Activated T-helper 2 cell treated with anti-CD3 and anti-CD28 coated beads, Interferon-gamma antibody, Interleukin-2, Interleukin-4, amounts not matched to agents 10 μg/mL and 5 μg/mL and 100 μg/mL, durations not matched to agents 14 hours and 24 hours and 36 hours (primary cell): Measurements from ENCODE around the gene COLQ. TPM values are rescaled to one million over a fixed set of nuclear protein-coding genes. Genes with fewer than 3 reads are reported as not detected.

Experiments
- DNase-seq: peaks from one replicate; pipeline ENCODE4 v3.0.0; 2021; ENCODE audit warnings: low spot score
- H3K27ac Mint-ChIP-seq: one replicate; pipeline ENCODE4 v1.8.0; 2021; ENCODE audit warnings: mixed read lengths
- H3K27me3 Mint-ChIP-seq: one replicate; pipeline ENCODE4 v1.8.0; 2021; ENCODE audit warnings: low read depth, mixed read lengths
- H3K36me3 Mint-ChIP-seq: one replicate; pipeline ENCODE4 v1.8.0; 2021; ENCODE audit warnings: low read depth, mixed read lengths
- H3K4me1 Mint-ChIP-seq: one replicate; pipeline ENCODE4 v1.8.0; 2021; ENCODE audit warnings: low read depth, mixed read lengths
- H3K4me3 Mint-ChIP-seq: one replicate; pipeline ENCODE4 v1.8.0; 2021; ENCODE audit warnings: low read depth, mild to moderate bottlenecking, moderate library complexity, mixed read lengths
- H3K9me3 Mint-ChIP-seq: one replicate; pipeline ENCODE4 v1.8.0; 2021; ENCODE audit warnings: mixed read lengths
- intact Hi-C: fragments of 100-400 bp; cut with micrococcal nuclease; formaldehyde crosslinking; loops from one replicate; pipeline ENCODE4 v1.15.1; 2023
- total RNA-seq: library from RNA; stranded (reverse); gene quantifications from 2 replicates; pipeline ENCODE4 v1.2.3, GENCODE V29; 2022

The COLQ gene
- total RNA-seq, 1 donor from 2014 or later = 2.1 TPM

GRCh38 chr3:15443826-15444524 is 77.5 kb downstream of the COLQ start:
- peaks cover 8% of the 10 kb centered on the region for H3K4me1 Mint-ChIP-seq

DNA sequence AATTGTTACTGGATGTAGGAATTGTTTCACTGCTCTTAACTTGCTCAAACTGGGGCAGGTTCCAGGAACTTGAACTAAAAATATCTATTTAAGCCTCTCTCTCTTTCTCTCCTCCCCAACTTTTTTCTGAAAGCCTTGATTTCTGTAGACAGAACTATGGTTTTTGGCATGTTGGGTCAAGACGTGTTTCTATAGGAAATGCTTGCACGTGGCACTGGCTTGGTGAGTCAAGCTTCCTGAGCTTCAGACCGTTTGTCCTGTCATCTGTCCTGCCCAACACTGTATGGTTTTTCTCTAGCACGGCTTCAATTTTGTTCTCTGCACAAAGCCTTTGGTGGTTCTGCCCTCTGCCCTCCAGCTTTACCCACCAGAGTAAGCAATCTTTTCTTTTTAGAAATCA is 80.6 kb downstream of the COLQ start:
- Mint-ChIP-seq H3K36me3 (peaks cover 75% of the 10 kb centered on the region), H3K4me1 (peaks cover 8% of the 10 kb centered on the region), H3K9me3 (no peaks in the 10 kb centered on the region), H3K27me3 (no peaks in the 10 kb centered on the region), H3K27ac (no peak overlapping the region), H3K4me3 (no peak overlapping the region)
- intact Hi-C loops = no loop called here
- DNase-seq = no peak

More at GRCh38 chr3:15443826-15444524, 77.5 kb downstream of the COLQ start:
- no peak overlapping the region for H3K27ac Mint-ChIP-seq
- intact Hi-C loops = no loop called here
- H3K9me3 Mint-ChIP-seq = no peaks in the 10 kb centered on the region
- H3K4me3 Mint-ChIP-seq = no peak overlapping the region
- H3K36me3 Mint-ChIP-seq = peaks cover 46% of the 10 kb centered on the region
- no peaks in the 10 kb centered on the region for H3K27me3 Mint-ChIP-seq
- DNase-seq = no peak

GRCh38 chr3:15439476-15439875 is 82.0 kb downstream of the COLQ start:
- Mint-ChIP-seq H3K27me3 (no peaks in the 10 kb centered on the region), H3K4me3 (no peak overlapping the region), H3K36me3 (peaks cover 86% of the 10 kb centered on the region), H3K9me3 (no peaks in the 10 kb centered on the region), H3K4me1 (peaks cover 8% of the 10 kb centered on the region), H3K27ac (no peak overlapping the region)
- intact Hi-C loops = no loop called here
- no peak for DNase-seq

DNA sequence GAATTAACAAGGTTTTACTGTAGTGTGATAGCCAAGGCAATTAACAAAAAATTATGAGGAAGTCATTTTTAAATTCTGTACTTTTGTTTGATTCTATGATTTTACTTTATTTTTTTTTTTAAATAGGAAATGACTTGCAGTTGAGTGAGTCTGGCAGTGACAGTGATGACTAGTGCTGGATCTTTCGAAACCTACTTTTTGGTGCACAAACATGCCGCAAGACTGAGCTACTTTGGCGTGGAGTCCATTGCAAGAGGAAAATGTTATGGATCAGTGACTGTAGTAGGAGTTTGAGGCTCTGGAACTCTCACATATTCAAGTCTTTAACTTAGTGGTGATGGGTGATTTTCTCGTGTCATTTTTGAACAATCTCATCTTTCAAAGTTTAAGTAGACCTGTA is 82.5 kb downstream of the COLQ start:
- Mint-ChIP-seq H3K27me3 (no peaks in the 10 kb centered on the region), H3K9me3 (no peaks in the 10 kb centered on the region), H3K4me3 (no peak overlapping the region), H3K27ac (no peak overlapping the region), H3K36me3 (peaks cover 89% of the 10 kb centered on the region), H3K4me1 (peaks cover 8% of the 10 kb centered on the region)
- no peak for DNase-seq
- intact Hi-C loops = no loop called here

DNA sequence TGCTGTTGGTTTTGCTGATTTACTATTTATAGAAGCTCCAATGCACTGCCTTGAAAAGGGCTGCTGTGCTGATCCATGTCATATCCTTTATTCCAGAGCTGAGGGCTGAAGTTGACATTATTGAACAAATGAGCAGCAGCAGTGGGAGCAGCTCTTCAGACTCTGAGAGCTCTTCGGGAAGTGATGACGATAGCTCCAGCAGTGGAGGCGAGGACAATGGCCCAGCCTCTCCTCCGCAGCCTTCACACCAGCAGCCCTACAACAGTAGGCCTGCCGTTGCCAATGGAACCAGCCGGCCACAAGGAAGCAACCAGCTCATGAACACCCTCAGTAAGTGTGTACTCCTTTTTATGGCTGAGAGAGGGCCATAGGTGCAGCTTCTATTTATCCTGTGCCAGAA is 85.3 kb downstream of the COLQ start:
- H3K27me3 Mint-ChIP-seq = no peaks in the 10 kb centered on the region
- peaks cover 85% of the 10 kb centered on the region for H3K36me3 Mint-ChIP-seq
- no peak for DNase-seq
- H3K27ac Mint-ChIP-seq = no peak overlapping the region
- peaks cover 11% of the 10 kb centered on the region for H3K4me1 Mint-ChIP-seq
- intact Hi-C loops = no loop called here
- no peaks in the 10 kb centered on the region for H3K9me3 Mint-ChIP-seq
- no peak overlapping the region for H3K4me3 Mint-ChIP-seq

GRCh38 chr3:15434756-15435155 is 86.8 kb downstream of the COLQ start:
- Mint-ChIP-seq H3K27ac (no peak overlapping the region), H3K27me3 (no peaks in the 10 kb centered on the region), H3K4me1 (peaks cover 9% of the 10 kb centered on the region), H3K4me3 (no peak overlapping the region), H3K9me3 (no peaks in the 10 kb centered on the region), H3K36me3 (peaks cover 77% of the 10 kb centered on the region)
- no peak for DNase-seq
- intact Hi-C loops = no loop called here

GRCh38 chr3:15433531-15433930 is 88.0 kb downstream of the COLQ start:
- no peak for DNase-seq
- no peaks in the 10 kb centered on the region for H3K27me3 Mint-ChIP-seq
- H3K27ac Mint-ChIP-seq = no peak overlapping the region
- no peak overlapping the region for H3K4me3 Mint-ChIP-seq
- intact Hi-C loops = no loop called here
- peaks cover 18% of the 10 kb centered on the region for H3K4me1 Mint-ChIP-seq
- H3K9me3 Mint-ChIP-seq = no peaks in the 10 kb centered on the region
- peaks cover 71% of the 10 kb centered on the region for H3K36me3 Mint-ChIP-seq

DNA sequence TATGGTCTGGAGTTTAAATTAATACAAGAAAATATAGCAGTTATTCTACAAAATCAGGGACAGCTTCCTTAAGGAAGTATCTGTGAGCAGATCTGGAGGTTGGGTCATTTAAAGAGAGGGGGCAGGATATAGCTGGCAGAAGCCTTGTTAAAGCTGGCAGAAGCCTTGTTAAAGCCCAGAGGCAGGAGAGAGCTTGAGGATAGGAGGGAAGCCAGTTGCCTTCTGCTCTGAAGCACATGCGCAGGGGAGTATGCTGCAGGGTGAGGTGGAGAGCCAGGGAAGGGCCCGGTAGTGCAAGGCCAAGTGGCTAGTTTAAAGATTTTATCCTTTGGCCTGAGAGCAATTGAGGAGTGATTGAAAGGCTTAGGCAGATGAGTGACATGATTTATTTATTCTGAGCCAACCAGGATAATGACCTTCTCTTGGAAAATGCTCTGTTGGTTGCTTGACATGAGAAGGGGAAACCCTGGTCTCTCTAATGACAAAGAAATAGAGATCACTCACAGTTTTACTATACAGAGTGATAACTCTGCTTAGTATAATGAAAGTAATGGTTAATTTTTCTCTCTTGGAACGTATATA is 90.2 kb downstream of the COLQ start:
- DNase-seq = no peak
- Mint-ChIP-seq H3K4me3 (no peak overlapping the region), H3K9me3 (peaks cover 5% of the 10 kb centered on the region), H3K27ac (peak overlapping the region; percentile 1), H3K36me3 (peaks cover 61% of the 10 kb centered on the region), H3K4me1 (peaks cover 29% of the 10 kb centered on the region), H3K27me3 (no peaks in the 10 kb centered on the region)
- intact Hi-C loops = no loop called here

DNA sequence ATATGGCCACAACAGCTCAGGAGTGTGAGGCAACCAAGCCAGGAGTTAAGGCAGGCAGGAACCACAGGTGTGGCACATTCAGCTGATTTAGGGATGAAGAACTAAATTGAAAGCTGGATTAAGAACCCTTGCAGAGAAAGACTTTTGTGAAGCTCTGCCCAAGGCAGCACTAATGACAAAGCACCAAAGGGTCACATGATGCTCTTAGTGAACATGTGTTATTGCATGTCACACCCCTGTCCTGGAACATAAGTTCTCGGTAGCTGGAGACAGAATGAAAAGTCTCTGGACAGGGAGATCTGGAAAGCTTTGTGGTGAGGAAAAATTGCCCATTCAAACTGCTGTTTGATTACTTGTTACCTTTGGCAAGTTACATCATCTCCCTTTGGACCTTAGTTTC is 90.9 kb downstream of the COLQ start:
- Mint-ChIP-seq H3K27ac (no peak overlapping the region), H3K4me1 (peaks cover 36% of the 10 kb centered on the region), H3K9me3 (peaks cover 5% of the 10 kb centered on the region), H3K4me3 (no peak overlapping the region), H3K27me3 (no peaks in the 10 kb centered on the region), H3K36me3 (peaks cover 63% of the 10 kb centered on the region)
- DNase-seq = no peak
- intact Hi-C loops = no loop called here

GRCh38 chr3:15429080-15429479 is 92.4 kb downstream of the COLQ start:
- Mint-ChIP-seq H3K36me3 (peaks cover 60% of the 10 kb centered on the region), H3K9me3 (peaks cover 5% of the 10 kb centered on the region), H3K4me3 (peak overlapping the region; percentile 95), H3K27ac (peak overlapping the region; percentile 89), H3K4me1 (peaks cover 44% of the 10 kb centered on the region), H3K27me3 (no peaks in the 10 kb centered on the region)
- DNase-seq = no peak
- intact Hi-C loops = loop anchor here (2.0 to 10.0 kb wide), 3 partner anchors 73 to 386 kb away; no protein-coding TSS in a partner anchor

- no peak for DNase-seq
- Mint-ChIP-seq H3K36me3 (peaks cover 60% of the 10 kb centered on the region), H3K4me1 (peaks cover 44% of the 10 kb centered on the region)
Measured at GRCh38 chr3:15428539-15428938, 93.0 kb downstream of the COLQ start.

GRCh38 chr3:15427981-15428380 is 93.5 kb downstream of the COLQ start:
- Mint-ChIP-seq H3K9me3 (peaks cover 5% of the 10 kb centered on the region), H3K27ac (peak overlapping the region; percentile 89), H3K4me3 (peak overlapping the region; percentile 95), H3K36me3 (peaks cover 55% of the 10 kb centered on the region), H3K4me1 (peaks cover 41% of the 10 kb centered on the region), H3K27me3 (no peaks in the 10 kb centered on the region)
- DNase-seq = no peak
- intact Hi-C loops = loop anchor here (1.0 to 10.0 kb wide), 4 partner anchors 74 to 387 kb away; no protein-coding TSS in a partner anchor

More at GRCh38 chr3:15428539-15428938, 93.0 kb downstream of the COLQ start:
- Mint-ChIP-seq H3K4me3 (peak overlapping the region; percentile 95), H3K9me3 (peaks cover 5% of the 10 kb centered on the region), H3K27me3 (no peaks in the 10 kb centered on the region), H3K27ac (peak overlapping the region; percentile 89)
- intact Hi-C loops = loop anchor here (2.0 to 10.0 kb wide), 3 partner anchors 74 to 386 kb away; no protein-coding TSS in a partner anchor

DNA sequence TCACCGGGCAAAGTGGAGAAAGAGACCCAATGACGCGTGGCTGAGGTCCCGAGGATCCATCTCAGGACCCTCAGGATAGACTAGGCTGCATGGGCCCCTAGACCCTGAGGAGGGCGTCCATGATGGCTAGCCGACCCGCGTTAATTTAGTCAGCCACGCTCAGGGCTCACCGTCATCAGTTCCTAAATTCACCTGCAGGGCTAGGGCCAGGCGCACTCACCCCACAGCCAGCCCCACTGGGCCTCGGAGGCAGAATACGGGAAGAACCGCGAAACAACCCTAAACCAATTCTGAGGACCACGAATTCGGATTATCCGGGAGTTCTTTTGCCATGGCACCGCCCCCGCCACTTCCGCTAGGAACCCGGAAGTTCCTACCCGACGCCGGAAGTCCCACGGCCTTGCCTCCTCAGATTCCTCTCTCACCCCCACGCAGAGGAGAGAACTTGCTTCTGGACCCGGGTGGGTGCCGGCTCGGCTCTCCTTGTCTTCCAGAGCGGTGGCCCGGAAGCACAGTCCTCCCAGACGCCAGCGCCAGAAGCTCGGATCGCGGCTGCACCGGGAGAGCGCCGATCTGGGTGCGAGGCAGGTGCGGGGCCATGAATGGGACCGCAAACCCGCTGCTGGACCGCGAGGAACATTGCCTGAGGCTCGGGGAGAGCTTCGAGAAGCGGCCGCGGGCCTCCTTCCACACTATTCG is 94.2 kb downstream of the COLQ start, which contains the start of the genes EAF1 and METTL6:
TSS of gene EAF1 (plus strand) at position 417 of the 699 bp plus-strand sequence. CDS start at position 599, 182 bp downstream.
TSS of gene METTL6 (minus strand) at position 363 of the 699 bp plus-strand sequence. CDS start 1,033 bp downstream, outside the sequence.
- no peaks in the 10 kb centered on the region for H3K27me3 Mint-ChIP-seq
- peak within 1 kb of the TSS; percentile 89 for H3K27ac Mint-ChIP-seq
- H3K9me3 Mint-ChIP-seq = peaks cover 5% of the 10 kb centered on the region
- H3K4me3 Mint-ChIP-seq = peak within 1 kb of the TSS; percentile 95
- H3K4me1 Mint-ChIP-seq = peaks cover 41% of the 10 kb centered on the region
- H3K36me3 Mint-ChIP-seq = peaks cover 58% of the 10 kb centered on the region
- intact Hi-C loops = loop anchor here (1.0 to 10.0 kb wide), 3 partner anchors 75 to 387 kb away; no protein-coding TSS in a partner anchor
- peak; percentile 79 for DNase-seq
